NOMO-1 treated with DMSO at 0.1 percent for 48 hours (cell line): ENCODE results near the gene OOSP3.
"Not testable (repeated sequence)": the region's sequence is repeated elsewhere in the genome, so short reads cannot be mapped to it uniquely, and the experiment has no call there.

ENCODE experiments used
- DNase-seq: peaks from one replicate; lab custom pipeline; 2025; ENCODE audit not compliant: unreplicated experiment; lab: John Stamatoyannopoulos, UW

The OOSP3 gene

GRCh38 chr11:59878575-59878974, at the start of gene OOSP3:
Gene OOSP3 (plus strand): TSS chr11:59878782. CDS start chr11:59878809, 27 bp downstream.
- no peak for DNase-seq

GRCh38 chr11:59829358-59829757, 49.2 kb upstream of the OOSP3 start:
- DNase-seq, result peak; percentile 40

DNA sequence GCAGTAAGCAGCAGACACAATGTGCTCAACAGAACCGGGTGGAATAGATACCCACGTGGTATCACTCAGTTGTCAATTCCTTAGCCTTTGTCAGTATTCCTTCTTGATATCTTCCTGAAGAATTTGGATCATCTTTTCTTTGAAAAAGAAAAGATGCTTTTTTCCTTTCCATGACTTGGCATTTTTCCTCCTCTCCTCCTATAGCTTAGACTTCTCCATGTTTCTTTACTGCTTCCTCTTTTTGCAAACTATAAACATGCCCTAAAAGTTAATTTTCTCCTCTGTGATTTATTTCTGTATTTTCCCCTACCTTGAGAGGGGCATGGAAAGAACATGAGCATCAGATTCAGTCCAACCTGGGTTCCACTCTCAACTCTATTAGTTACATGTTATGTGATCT, 45.0 kb upstream of the OOSP3 start:
- DNase-seq, result peak; percentile 40

DNA sequence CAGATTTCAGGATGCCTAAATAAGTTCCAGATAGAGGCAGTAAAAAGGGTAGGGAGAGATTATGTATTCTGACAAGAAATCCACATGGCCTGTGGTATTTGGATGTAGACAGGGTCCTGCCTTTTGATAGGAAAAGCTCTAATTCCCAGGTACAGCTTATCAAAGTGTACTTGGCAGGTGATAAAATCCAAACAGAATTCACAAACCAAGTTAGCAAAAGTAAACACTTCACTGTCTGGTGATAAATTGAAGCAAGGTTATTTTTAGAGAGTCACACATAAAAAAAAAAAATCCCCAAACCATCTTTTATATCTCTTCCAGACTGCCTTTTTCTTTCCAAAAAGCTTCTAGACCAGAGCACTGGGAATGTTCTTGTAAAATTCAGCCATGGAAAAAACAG, 39.0 kb upstream of the OOSP3 start:
- DNase-seq, result no peak

DNA sequence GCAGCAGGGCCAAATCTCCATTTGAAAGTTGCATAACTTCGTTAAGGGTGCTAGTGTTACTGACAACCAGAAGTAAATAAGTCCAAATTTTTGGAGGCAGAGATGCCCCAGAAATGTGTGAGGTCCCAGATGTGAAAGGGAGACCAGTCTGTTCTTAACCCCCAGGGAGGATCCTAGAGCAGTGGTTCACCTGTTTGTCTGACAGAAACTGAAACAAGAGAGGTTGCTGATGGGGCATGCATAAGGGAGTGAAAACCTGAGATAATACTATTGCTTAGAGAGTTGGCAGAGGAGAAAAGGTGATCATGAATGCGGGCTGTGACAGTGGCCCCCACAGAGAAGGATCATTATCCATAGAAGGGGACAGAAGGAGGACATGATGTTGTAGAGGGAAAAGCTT, 37.1 kb upstream of the OOSP3 start:
- DNase-seq, result no peak

DNA sequence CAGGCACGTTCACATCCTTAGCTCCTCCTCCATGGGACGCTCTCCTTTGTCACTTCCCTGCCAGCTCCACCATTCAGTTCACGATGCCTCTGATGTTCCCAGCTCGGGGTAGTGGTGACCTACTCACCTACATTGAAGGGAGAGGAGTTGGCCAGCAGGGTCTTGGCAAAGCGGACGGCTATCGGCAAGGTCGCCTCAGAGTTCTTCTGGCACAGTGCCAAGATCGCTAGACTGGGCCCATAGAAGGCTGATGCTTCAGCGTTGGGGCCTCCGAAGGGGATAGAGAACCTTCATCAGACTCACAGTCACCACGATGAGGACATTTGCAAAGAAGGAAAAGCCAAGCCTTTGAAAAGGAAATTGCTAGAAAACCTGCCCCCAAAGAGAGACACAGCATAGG, 36.3 kb upstream of the OOSP3 start:
- DNase-seq, result no peak

GRCh38 chr11:59845399-59845798, 33.2 kb upstream of the OOSP3 start, which contains the start of gene CBLIF:
Gene CBLIF (minus strand): TSS chr11:59845499. CDS start chr11:59845453, 46 bp downstream.
- no peak for DNase-seq

- DNase-seq, result no peak
Measured at GRCh38 chr11:59846556-59846955, 32.0 kb upstream of the OOSP3 start.

GRCh38 chr11:59847626-59848025, 31.0 kb upstream of the OOSP3 start:
- DNase-seq, result no peak

- DNase-seq, result not testable (repeated sequence)
Measured at GRCh38 chr11:59848439-59848838, 30.1 kb upstream of the OOSP3 start.

DNA sequence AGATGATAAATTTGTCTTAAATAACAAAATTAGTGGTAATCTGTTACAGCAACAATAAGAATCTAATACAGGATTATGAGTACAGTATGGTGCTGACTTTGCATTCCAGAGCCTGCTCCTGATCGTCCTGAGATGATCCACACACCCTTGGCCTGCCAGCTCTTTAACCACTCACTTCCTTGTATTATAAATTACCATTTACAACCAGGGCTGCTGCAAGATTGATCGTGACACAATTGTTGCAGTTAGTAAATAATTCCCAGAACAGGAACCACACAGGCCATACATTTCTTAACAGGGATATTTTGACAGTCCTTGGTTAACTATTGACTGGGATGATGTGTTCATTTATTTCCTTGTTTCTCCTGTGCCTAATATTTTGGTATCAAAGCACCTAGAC, 29.5 kb upstream of the OOSP3 start:
- peak; percentile 22 for DNase-seq

DNA sequence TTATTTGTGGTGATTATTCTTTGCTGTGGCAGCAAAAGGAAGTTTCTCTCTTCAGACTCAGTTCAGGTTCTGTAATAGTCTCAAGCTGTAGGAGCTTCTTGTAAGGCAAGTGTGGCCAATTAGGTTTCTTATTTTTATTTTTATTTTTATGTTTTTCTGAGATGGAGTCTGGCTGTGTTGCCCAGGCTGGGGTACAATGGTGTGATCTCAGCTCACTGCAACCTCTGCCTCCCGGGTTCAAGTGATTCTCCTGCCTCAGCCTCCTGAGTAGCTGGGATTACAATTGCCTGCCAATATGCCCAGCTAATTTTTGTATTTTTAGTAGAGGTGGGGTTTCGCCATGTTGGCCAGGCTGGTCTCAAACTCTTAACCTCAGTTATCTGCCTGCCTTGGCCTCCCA, 29.0 kb upstream of the OOSP3 start:
- DNase-seq, result not testable (repeated sequence)

DNA sequence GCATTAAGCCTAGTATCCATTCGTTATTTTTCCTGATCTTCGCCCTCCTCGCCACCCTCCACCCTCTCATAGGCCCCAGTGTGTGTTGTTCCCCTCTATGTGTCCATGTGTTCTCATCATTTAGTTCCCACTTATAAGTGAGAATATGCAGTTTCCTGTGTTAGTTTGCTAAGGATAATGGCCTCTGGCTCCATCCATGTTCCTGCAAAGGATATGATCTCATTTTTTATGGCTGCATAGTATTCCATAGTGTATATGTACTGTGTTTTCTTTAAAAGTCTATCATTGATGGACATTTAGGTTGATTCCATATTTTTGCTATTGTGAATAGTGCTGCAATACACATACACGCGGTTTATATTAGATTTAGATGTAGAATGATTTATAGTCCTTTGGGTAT, 27.2 kb upstream of the OOSP3 start:
- not testable (repeated sequence) for DNase-seq

DNA sequence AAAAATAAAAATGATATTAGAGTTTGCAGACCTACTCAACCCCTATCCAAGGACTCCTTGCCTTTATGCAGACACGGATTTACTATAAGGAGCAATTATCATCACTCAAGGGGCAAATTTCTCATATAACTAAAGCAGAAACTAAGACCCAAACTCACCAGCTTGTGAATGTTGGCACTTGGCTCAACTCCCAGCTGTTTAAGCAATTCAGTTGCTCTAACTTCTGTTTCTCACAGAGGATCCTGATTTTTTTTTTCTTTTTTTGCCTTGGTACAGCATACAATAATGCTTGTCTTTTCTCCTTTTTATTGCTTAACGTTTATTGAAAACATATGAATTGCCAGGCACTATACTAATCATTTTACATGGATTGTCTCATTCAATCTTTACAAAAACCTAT, 23.7 kb upstream of the OOSP3 start:
- DNase-seq, result no peak

DNA sequence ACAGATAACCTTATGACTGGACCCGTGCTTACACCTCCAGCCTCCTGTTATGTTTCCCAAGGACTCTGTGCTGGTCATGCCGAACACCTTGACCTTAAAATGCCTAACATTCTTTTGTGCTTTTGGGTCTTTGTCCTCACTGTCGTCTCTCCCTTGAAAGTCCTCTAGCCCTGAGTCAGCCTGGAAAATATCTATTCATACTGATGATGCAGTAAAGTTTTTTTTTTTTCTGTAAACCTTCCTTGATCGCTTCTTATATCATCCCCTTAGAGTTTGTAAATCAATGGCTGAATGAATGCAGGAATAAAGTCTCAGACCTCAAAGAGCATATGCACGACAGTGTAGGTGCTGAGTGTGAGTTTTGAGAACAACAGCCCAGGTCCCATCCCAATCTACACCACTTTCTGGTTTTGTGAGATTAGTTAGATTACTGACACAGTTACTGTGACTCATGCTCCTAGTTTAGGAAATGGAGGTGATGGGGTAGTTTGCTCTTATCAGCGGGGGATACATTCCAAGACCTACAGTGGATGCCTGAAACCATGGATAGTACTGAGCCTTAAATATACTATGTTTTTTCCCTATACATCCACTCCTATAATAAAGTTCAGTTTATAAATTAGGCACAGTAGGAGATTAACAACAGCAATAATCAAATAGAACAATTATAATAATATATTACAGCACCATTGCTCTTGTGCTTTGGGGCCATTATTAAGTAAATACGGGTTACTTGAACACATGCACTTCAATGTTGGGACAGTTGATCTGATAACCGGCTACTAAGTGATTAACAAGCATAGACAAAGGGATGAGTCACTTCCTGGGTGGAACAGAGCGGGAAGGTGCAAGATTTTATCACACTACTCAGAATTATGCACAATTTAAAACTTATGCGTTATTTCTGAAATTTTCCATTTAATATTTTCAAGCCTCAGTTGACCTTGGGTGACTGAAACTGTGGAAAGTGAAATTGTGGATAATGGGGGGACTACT, 20.8 kb upstream of the OOSP3 start:
- DNase-seq, result no peak

DNA sequence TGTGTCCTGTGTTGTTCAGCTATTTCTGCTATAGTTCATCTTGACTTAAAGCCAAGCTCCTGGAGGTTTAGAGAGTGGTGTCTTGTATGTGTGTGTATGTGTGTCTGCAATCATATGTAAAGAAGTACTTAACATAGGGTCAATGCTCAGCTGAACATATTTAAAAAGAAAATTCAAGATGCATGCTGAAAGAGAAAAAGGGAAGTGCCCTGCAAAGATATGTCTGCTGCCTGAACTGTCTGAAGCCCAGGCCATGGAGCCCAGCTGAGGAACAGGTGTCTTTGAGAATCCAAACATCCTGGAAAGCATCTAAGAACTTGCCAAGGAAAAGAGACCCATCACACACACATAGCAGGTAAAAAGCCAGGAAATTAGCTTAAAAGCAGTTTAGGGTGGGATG, 18.9 kb upstream of the OOSP3 start:
- DNase-seq, result no peak

DNA sequence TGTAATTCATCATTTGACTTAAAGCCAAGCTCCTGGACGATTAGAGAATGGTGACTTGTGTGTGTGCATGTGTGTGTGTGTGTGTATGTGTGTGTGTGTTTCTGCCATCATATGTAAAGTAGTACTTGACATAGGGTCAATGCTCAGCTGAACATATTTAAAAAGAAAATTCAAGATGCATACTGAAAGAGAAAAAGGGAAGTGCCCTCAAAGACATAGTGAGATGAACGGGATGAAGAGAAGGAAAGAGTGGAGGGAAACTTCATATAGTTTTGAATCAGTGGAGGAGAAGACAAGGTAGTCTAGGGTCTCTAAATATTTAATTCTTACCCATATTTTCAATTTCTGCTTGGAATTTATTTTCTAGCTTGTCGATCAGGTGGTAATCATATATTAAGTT, 16.3 kb upstream of the OOSP3 start:
- peak; percentile 34 for DNase-seq

DNA sequence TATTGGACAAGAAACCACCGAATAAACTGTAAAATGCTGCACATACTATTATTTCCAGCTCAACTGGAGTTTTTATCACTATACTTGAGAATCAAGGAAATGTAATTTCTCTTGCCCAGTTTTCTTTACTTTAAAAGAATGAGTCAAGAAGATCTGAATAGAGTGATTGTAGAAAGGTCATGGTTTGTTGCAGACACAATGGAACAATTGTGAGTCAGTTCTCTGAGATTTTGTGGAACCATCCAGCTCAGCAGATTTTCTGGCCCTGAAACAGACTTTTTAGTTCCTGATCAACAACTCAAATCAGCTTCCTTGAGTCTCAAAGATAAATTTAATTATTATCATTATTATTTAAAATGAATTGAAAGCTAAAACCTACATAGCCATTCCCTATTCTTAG, 13.6 kb upstream of the OOSP3 start:
- no peak for DNase-seq

DNA sequence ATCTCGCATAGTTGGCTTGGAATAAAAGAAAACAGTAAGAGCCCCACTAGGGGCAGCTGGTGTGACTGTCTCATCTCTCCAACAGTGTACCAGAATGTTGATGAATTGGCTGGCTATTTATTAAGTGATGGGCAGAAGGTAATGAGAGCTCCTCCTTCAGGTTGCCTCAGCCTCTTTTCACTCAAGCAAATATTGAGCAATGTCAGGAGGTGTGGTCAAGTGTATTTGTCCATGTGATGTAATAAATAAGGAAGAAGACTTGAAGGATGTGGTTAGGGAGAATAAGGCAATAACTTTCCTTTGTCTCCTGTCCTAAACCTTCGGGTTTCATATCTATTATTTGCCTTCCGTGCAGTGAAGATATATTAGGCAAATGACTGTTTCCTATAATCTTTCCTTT, 12.2 kb upstream of the OOSP3 start, which contains the start of gene TCN1:
Gene TCN1 (minus strand): TSS at position 91 of the 400 bp plus-strand sequence. CDS start 17 bp downstream, at position 74.
- DNase-seq, result peak; percentile 95

DNA sequence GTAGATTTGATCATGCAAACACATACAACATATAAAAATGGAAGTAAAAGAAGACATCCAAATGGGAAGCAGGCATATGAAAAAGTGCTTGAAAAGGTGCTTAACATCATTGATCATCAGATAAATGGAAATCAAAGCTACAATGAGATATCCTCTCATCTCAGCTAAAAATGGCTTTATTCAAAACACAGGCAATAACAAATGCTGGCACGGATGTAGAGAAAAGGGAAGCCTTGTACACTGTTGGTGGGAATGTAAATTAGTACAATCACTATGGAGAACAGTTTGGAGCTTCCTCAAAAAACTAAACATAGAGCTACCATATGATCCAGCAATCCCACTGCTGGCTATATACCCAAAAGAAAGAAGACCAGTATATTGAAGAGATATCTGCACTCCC, 11.7 kb upstream of the OOSP3 start:
- DNase-seq, result no peak

GRCh38 chr11:59867946-59868345, 10.6 kb upstream of the OOSP3 start:
- DNase-seq, result no peak

DNA sequence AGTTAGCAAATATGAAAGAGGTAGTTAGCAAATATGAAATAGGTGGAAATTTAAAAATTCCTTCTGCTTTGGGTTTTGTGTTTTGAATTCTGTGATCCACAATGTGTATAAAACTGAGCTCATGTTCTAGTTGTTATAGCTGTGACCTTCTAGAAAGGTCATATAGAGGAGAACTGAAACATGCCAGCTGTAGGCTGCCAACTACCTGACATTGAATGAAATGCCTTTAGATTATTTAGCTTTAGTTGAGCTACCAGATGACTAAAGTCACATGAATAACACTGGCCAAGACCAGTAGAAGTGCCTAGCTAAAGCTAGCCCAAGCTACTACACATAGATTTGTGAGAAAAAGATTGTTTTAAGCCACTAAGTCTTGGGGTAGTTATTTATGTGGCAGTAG, 6.5 kb upstream of the OOSP3 start:
- no peak for DNase-seq
